H1 (cell line): Measurements from ENCODE around the gene RTL9. TPM values are rescaled to one million over a fixed set of nuclear protein-coding genes. Genes with fewer than 3 reads are reported as not detected.

Experiments
- GABPA ChIP-seq: IDR thresholded peaks from 2 replicates; pipeline ENCODE4 v1.6.1; 2011; ENCODE audit warnings: mild to moderate bottlenecking, low read length, moderate library complexity, borderline replicate concordance; ENCODE audit not compliant: insufficient read depth
- NRF1 ChIP-seq: IDR thresholded peaks from 2 replicates; pipeline ENCODE4 v1.6.1; 2011; ENCODE audit warnings: mild to moderate bottlenecking, low read depth, low read length, improper control_type of control experiment
- polyA plus RNA-seq, 7 experiments: library from polyadenylated mRNA; depleted of rRNA in 3 of 7; stranded (reverse) in 5 of 7; unstranded in 2 of 7; fragments of >200 nt in 5 of 7; fragments of 200-250 nt in 2 of 7; gene quantifications; 1 replicate in 5 of 7; 2 replicates in 1 of 7; 4 replicates in 1 of 7; pipeline versions ENCODE4 v1.2.1 to v1.2.3, GENCODE V29; 2011 to 2013; ENCODE audit warnings: missing spikeins in 2 of 7, mixed read lengths in 2 of 7
- total RNA-seq: library from RNA; stranded (reverse); fragmentation: NEBNext Ultra II Directional; extraction: Animal tissue kit (Norgen Biotek cat#: 25700); gene quantifications from 2 replicates; pipeline ENCODE4 v1.2.1, GENCODE V29; 2021

Gene RTL9
- total and polyA plus RNA-seq, 2 of the 8 experiments (the other 6 are each of a cell fraction or from before 2014, with no cell fraction given), result 0.09 to 0.20 TPM

- TF ChIP-seq GABPA, result no peak
- TF ChIP-seq NRF1, result no peak
Measured at GRCh38 chrX:110321670-110322069, 37.0 kb upstream of the RTL9 start (continued).
